ENCODE measurements around the gene PRTFDC1. TPM values are rescaled to one million over a fixed set of nuclear protein-coding genes. Genes with fewer than 3 reads are reported as not detected.

Gene PRTFDC1
- total RNA-seq, 1 experiment from 2014 or later = not detected

- intact Hi-C loops (cut with micrococcal nuclease) = no loop called here
- H3K27ac Mint-ChIP-seq (ENCODE audit: low read depth, unreplicated experiment) = no peak overlapping the region
- DNase-seq (ENCODE audit: unreplicated experiment) = no peak
- H3K27me3 Mint-ChIP-seq (ENCODE audit: insufficient read depth, unreplicated experiment) = no peaks in the 10 kb centered on the region
- peaks cover 11% of the 10 kb centered on the region for H3K4me1 Mint-ChIP-seq (ENCODE audit: insufficient read depth, unreplicated experiment)
- no peak for TF ChIP-seq CTCF (IDR thresholded peaks at IDR 0.05; ENCODE audit: unreplicated experiment)
- H3K4me3 Mint-ChIP-seq (ENCODE audit: unreplicated experiment) = no peak overlapping the region
- no peaks in the 10 kb centered on the region for H3K36me3 Mint-ChIP-seq (ENCODE audit: insufficient read depth, unreplicated experiment)
- BruUV-seq (replicated peaks) = no TSS peak
- no peaks in the 10 kb centered on the region for H3K9me3 Mint-ChIP-seq (ENCODE audit: unreplicated experiment)
- CTCF ChIA-PET = interaction anchor here (0.6 kb wide), 1 partner anchor 9 kb away, joined by 3 read pairs; no protein-coding TSS in a partner anchor
- POLR2A ChIA-PET = no interaction called here
Observed at GRCh38 chr10:24953675-24954074, 1.3 kb upstream of the PRTFDC1 start.

- Mint-ChIP-seq H3K4me3 (ENCODE audit: unreplicated experiment) (peak overlapping the region; percentile 49), H3K4me1 (ENCODE audit: insufficient read depth, unreplicated experiment) (peaks cover 6% of the 10 kb centered on the region), H3K9me3 (ENCODE audit: unreplicated experiment) (no peaks in the 10 kb centered on the region), H3K36me3 (ENCODE audit: insufficient read depth, unreplicated experiment) (no peaks in the 10 kb centered on the region), H3K27ac (ENCODE audit: low read depth, unreplicated experiment) (no peak overlapping the region), H3K27me3 (ENCODE audit: insufficient read depth, unreplicated experiment) (no peaks in the 10 kb centered on the region)
- no TSS peak for BruUV-seq (replicated peaks)
- no peak for TF ChIP-seq CTCF (IDR thresholded peaks at IDR 0.05; ENCODE audit: unreplicated experiment)
- intact Hi-C loops (cut with micrococcal nuclease) = no loop called here
- no peak for DNase-seq (ENCODE audit: unreplicated experiment)
- CTCF ChIA-PET = no interaction called here
- POLR2A ChIA-PET = no interaction called here
Observed at GRCh38 chr10:24952707-24953645, 570 bp upstream of the PRTFDC1 start.

GRCh38 chr10:24951201-24952142, 934 bp downstream of the PRTFDC1 start:
- Mint-ChIP-seq H3K9me3 (ENCODE audit: unreplicated experiment) (no peaks in the 10 kb centered on the region), H3K27me3 (ENCODE audit: insufficient read depth, unreplicated experiment) (no peaks in the 10 kb centered on the region), H3K4me1 (ENCODE audit: insufficient read depth, unreplicated experiment) (no peaks in the 10 kb centered on the region), H3K36me3 (ENCODE audit: insufficient read depth, unreplicated experiment) (no peaks in the 10 kb centered on the region), H3K4me3 (ENCODE audit: unreplicated experiment) (no peak overlapping the region), H3K27ac (ENCODE audit: low read depth, unreplicated experiment) (no peak overlapping the region)
- CTCF ChIA-PET = interaction anchor here (0.5 to 1.6 kb wide), 6 partner anchors 39 to 334 kb away, joined by 3 to 4 read pairs (median 3); no protein-coding TSS in a partner anchor
- no TSS peak for BruUV-seq (replicated peaks)
- intact Hi-C loops (cut with micrococcal nuclease) = no loop called here
- DNase-seq (ENCODE audit: unreplicated experiment) = no peak
- no peak for TF ChIP-seq CTCF (IDR thresholded peaks at IDR 0.05; ENCODE audit: unreplicated experiment)
- POLR2A ChIA-PET = interaction anchor here (0.5 kb wide), 1 partner anchor 267 kb away, joined by 4 read pairs; no protein-coding TSS in a partner anchor

- H3K27ac Mint-ChIP-seq (ENCODE audit: low read depth, unreplicated experiment) = no peak overlapping the region
- H3K36me3 Mint-ChIP-seq (ENCODE audit: insufficient read depth, unreplicated experiment) = no peaks in the 10 kb centered on the region
- TF ChIP-seq CTCF (IDR thresholded peaks at IDR 0.05; ENCODE audit: unreplicated experiment) = no peak
- intact Hi-C loops (cut with micrococcal nuclease) = no loop called here
- POLR2A ChIA-PET = interaction anchor here (1.2 kb wide), 1 partner anchor 20 kb away, joined by 3 read pairs; no protein-coding TSS in a partner anchor
- no peaks in the 10 kb centered on the region for H3K9me3 Mint-ChIP-seq (ENCODE audit: unreplicated experiment)
- CTCF ChIA-PET = interaction anchor here (1.6 kb wide), 1 partner anchor 40 kb away, joined by 3 read pairs; no protein-coding TSS in a partner anchor
- H3K4me3 Mint-ChIP-seq (ENCODE audit: unreplicated experiment) = no peak overlapping the region
- DNase-seq (ENCODE audit: unreplicated experiment) = no peak
- no peaks in the 10 kb centered on the region for H3K27me3 Mint-ChIP-seq (ENCODE audit: insufficient read depth, unreplicated experiment)
- BruUV-seq (replicated peaks) = no TSS peak
- H3K4me1 Mint-ChIP-seq (ENCODE audit: insufficient read depth, unreplicated experiment) = no peaks in the 10 kb centered on the region
Observed at GRCh38 chr10:24950439-24950838, 2.0 kb downstream of the PRTFDC1 start.

Data from MCF 10A (cell line).